Neural progenitor cell (in vitro differentiated cells): ENCODE measurements around the gene INTS1. TPM values are rescaled to one million over a fixed set of nuclear protein-coding genes. Genes with fewer than 3 reads are reported as not detected.

ENCODE experiments used
- DNase-seq: peaks from one replicate; pipeline ENCODE4 v3.0.0-alpha.2; 2016; ENCODE audit warnings: low spot score
- H2AFZ ChIP-seq: fragments of 200-600 bp; sonication (generic); replicated peaks from 2 replicates; pipeline ENCODE4 v1.6.1; 2016; ENCODE audit warnings: antibody characterized with exemption
- H3F3A ChIP-seq: fragments of 200-600 bp; sonication (generic); 2 replicates; pipeline ENCODE4 v1.6.1; 2016; ENCODE audit warnings: antibody characterized with exemption, low read depth
- H3K27ac ChIP-seq: fragments of 200-600 bp; sonication (generic); 2 replicates; pipeline ENCODE4 v1.5.1; 2016; ENCODE audit warnings: mild to moderate bottlenecking
- H3K27me3 ChIP-seq: fragments of 200-600 bp; sonication (generic); 2 replicates; pipeline ENCODE4 v1.6.1; 2016; ENCODE audit warnings: mild to moderate bottlenecking, moderate library complexity
- H3K36me3 ChIP-seq: fragments of 200-600 bp; sonication (generic); 2 replicates; pipeline ENCODE4 v1.5.1; 2016
- H3K4me1 ChIP-seq: fragments of 200-600 bp; sonication (generic); 2 replicates; pipeline ENCODE4 v1.6.1; 2016; ENCODE audit warnings: mixed run types
- H3K4me2 ChIP-seq: fragments of 200-600 bp; sonication (generic); 2 replicates; pipeline ENCODE4 v1.6.1; 2016
- H3K4me3 ChIP-seq: fragments of 200-600 bp; sonication (generic); 2 replicates; pipeline ENCODE4 v1.5.1; 2016
- H3K79me2 ChIP-seq: fragments of 200-600 bp; sonication (generic); 2 replicates; pipeline ENCODE4 v1.6.1; 2016; ENCODE audit warnings: low read depth
- H3K9ac ChIP-seq: fragments of 200-600 bp; sonication (generic); 2 replicates; pipeline ENCODE4 v1.6.1; 2016
- H3K9me3 ChIP-seq: fragments of 200-600 bp; sonication (generic); 2 replicates; pipeline ENCODE4 v1.5.1; 2016; ENCODE audit warnings: low read depth
- H4K20me1 ChIP-seq: fragments of 200-600 bp; sonication (generic); 2 replicates; pipeline ENCODE4 v1.6.1; 2016; ENCODE audit warnings: low read depth
- H3K27ac Mint-ChIP-seq: 3 replicates; pipeline ENCODE4 v1.8.0; 2021; ENCODE audit warnings: mixed read lengths
- H3K27me3 Mint-ChIP-seq: 2 replicates; pipeline ENCODE4 v1.8.0; 2022; ENCODE audit warnings: low read depth, mild to moderate bottlenecking, inconsistent platforms, moderate library complexity, mixed read lengths; ENCODE audit not compliant: insufficient read depth
- H3K36me3 Mint-ChIP-seq: 3 replicates; pipeline ENCODE4 v1.8.0; 2021; ENCODE audit warnings: mixed read lengths
- H3K4me1 Mint-ChIP-seq: 3 replicates; pipeline ENCODE4 v1.8.0; 2021; ENCODE audit warnings: mixed read lengths
- H3K4me3 Mint-ChIP-seq: 3 replicates; pipeline ENCODE4 v1.8.0; 2021; ENCODE audit warnings: mild to moderate bottlenecking, moderate library complexity, mixed read lengths
- H3K9me3 Mint-ChIP-seq: 3 replicates; pipeline ENCODE4 v1.8.0; 2020; ENCODE audit warnings: mixed read lengths
- CTCF ChIP-seq: fragments of 200-600 bp; sonication (generic); IDR thresholded peaks from 2 replicates; pipeline ENCODE4 v1.5.1; 2017; ENCODE audit warnings: antibody characterized with exemption, mild to moderate bottlenecking
- EZH2 ChIP-seq: fragments of 200-600 bp; sonication (generic); IDR thresholded peaks from 2 replicates; pipeline ENCODE4 v1.6.1; 2017; ENCODE audit warnings: antibody characterized with exemption, mild to moderate bottlenecking, moderate library complexity
- EZH2phosphoT487 ChIP-seq: fragments of 200-600 bp; sonication (generic); IDR thresholded peaks from 2 replicates; pipeline ENCODE4 v1.6.1; 2017; ENCODE audit warnings: antibody characterized with exemption
- total RNA-seq: library from RNA; depleted of rRNA; stranded (reverse); fragments of >200 nt; gene quantifications from 2 replicates; pipeline ENCODE4 v1.2.3, GENCODE V29; 2015; ENCODE audit warnings: low replicate concordance

Gene INTS1
- total RNA-seq, 1 donor from 2014 or later = 16.5 TPM

GRCh38 chr7:1450987-1451386, 53.2 kb downstream of the INTS1 start:
- Histone ChIP-seq H3K4me3 (no peak overlapping the region), H3K9me3 (no peaks in the 10 kb centered on the region), H3K36me3 (no peaks in the 10 kb centered on the region), H3K9ac (no peak overlapping the region), H2AFZ (no peak overlapping the region), H3K4me1 (peaks cover 10% of the 10 kb centered on the region), H3K27me3 (no peaks in the 10 kb centered on the region), H3K27ac (no peak overlapping the region), H3K4me2 (no peak overlapping the region), H3F3A (no peaks in the 10 kb centered on the region), H3K79me2 (no peaks in the 10 kb centered on the region), H4K20me1 (no peaks in the 10 kb centered on the region)
- Mint-ChIP-seq H3K9me3 (no peaks in the 10 kb centered on the region), H3K36me3 (no peaks in the 10 kb centered on the region), H3K27me3 (no peaks in the 10 kb centered on the region), H3K4me3 (no peak overlapping the region), H3K27ac (no peak overlapping the region), H3K4me1 (peaks cover 21% of the 10 kb centered on the region)
- no peak for TF ChIP-seq EZH2
- DNase-seq = no peak

- Mint-ChIP-seq H3K36me3 (no peaks in the 10 kb centered on the region), H3K27ac (no peak overlapping the region), H3K4me3 (peak overlapping the region; percentile 21), H3K9me3 (no peaks in the 10 kb centered on the region), H3K27me3 (no peaks in the 10 kb centered on the region), H3K4me1 (peaks cover 21% of the 10 kb centered on the region)
- no peak overlapping the region for H2AFZ ChIP-seq
- H3K4me2 ChIP-seq = no peak overlapping the region
- no peak overlapping the region for H3K27ac ChIP-seq
- no peak for DNase-seq
- TF ChIP-seq EZH2phosphoT487 (no peak), CTCF (no peak), EZH2 (no peak)
- H3K27me3 ChIP-seq = no peaks in the 10 kb centered on the region
- no peaks in the 10 kb centered on the region for H3F3A ChIP-seq
- no peak overlapping the region for H3K9ac ChIP-seq
- no peaks in the 10 kb centered on the region for H3K9me3 ChIP-seq
- no peaks in the 10 kb centered on the region for H4K20me1 ChIP-seq
- H3K79me2 ChIP-seq = no peaks in the 10 kb centered on the region
- peaks cover 10% of the 10 kb centered on the region for H3K4me1 ChIP-seq
- H3K36me3 ChIP-seq = no peaks in the 10 kb centered on the region
- H3K4me3 ChIP-seq = no peak overlapping the region
Observed at GRCh38 chr7:1450431-1450830, 53.8 kb downstream of the INTS1 start.

GRCh38 chr7:1449951-1450350, 54.2 kb downstream of the INTS1 start:
- Histone ChIP-seq H3K27ac (no peak overlapping the region), H3K79me2 (no peaks in the 10 kb centered on the region), H3K4me3 (no peak overlapping the region), H3K27me3 (no peaks in the 10 kb centered on the region), H3K9me3 (no peaks in the 10 kb centered on the region), H3K4me1 (peaks cover 10% of the 10 kb centered on the region), H4K20me1 (no peaks in the 10 kb centered on the region), H3F3A (no peaks in the 10 kb centered on the region), H2AFZ (no peak overlapping the region), H3K9ac (no peak overlapping the region), H3K4me2 (no peak overlapping the region), H3K36me3 (no peaks in the 10 kb centered on the region)
- H3K36me3 Mint-ChIP-seq = no peaks in the 10 kb centered on the region
- TF ChIP-seq CTCF (no peak), EZH2 (no peak), EZH2phosphoT487 (no peak)
- no peak overlapping the region for H3K27ac Mint-ChIP-seq
- no peak for DNase-seq
- peaks cover 21% of the 10 kb centered on the region for H3K4me1 Mint-ChIP-seq
- no peaks in the 10 kb centered on the region for H3K9me3 Mint-ChIP-seq
- no peaks in the 10 kb centered on the region for H3K27me3 Mint-ChIP-seq
- H3K4me3 Mint-ChIP-seq = no peak overlapping the region

GRCh38 chr7:1449501-1449900, 54.7 kb downstream of the INTS1 start:
- no peak overlapping the region for H3K4me3 Mint-ChIP-seq
- H3F3A ChIP-seq = no peaks in the 10 kb centered on the region
- H3K4me2 ChIP-seq = no peak overlapping the region
- H3K4me3 ChIP-seq = no peak overlapping the region
- no peak overlapping the region for H3K9ac ChIP-seq
- TF ChIP-seq EZH2phosphoT487 (no peak), EZH2 (no peak), CTCF (no peak)
- no peaks in the 10 kb centered on the region for H3K36me3 Mint-ChIP-seq
- H3K4me1 ChIP-seq = peaks cover 10% of the 10 kb centered on the region
- H3K9me3 Mint-ChIP-seq = no peaks in the 10 kb centered on the region
- H3K4me1 Mint-ChIP-seq = peaks cover 21% of the 10 kb centered on the region
- no peaks in the 10 kb centered on the region for H3K9me3 ChIP-seq
- H4K20me1 ChIP-seq = no peaks in the 10 kb centered on the region
- no peaks in the 10 kb centered on the region for H3K36me3 ChIP-seq
- no peak overlapping the region for H3K27ac Mint-ChIP-seq
- no peak overlapping the region for H2AFZ ChIP-seq
- no peak for DNase-seq
- H3K27ac ChIP-seq = no peak overlapping the region
- H3K27me3 ChIP-seq = no peaks in the 10 kb centered on the region
- H3K79me2 ChIP-seq = no peaks in the 10 kb centered on the region
- H3K27me3 Mint-ChIP-seq = no peaks in the 10 kb centered on the region
